GM18507 (cell line): Measurements from ENCODE around the gene CRACR2B.

Experiments used
- DNase-seq: peaks from one replicate; pipeline ENCODE4 v3.0.0; 2011; ENCODE audit warnings: low read depth; ENCODE audit not compliant: insufficient read length; ENCODE audit errors: extremely low spot score
- FAIRE-seq: peaks from 2 replicates; lab custom pipeline; 2011; peaks lifted over from hg19 to GRCh38; lab: Jason Lieb, UNC

The CRACR2B gene

GRCh38 chr11:827897-828192, at the start of gene CRACR2B:
TSS of gene CRACR2B (plus strand) at chr11:827919. CDS start at chr11:828608, 689 bp downstream.
- DNase-seq, result no peak
- no peak for FAIRE-seq

DNA sequence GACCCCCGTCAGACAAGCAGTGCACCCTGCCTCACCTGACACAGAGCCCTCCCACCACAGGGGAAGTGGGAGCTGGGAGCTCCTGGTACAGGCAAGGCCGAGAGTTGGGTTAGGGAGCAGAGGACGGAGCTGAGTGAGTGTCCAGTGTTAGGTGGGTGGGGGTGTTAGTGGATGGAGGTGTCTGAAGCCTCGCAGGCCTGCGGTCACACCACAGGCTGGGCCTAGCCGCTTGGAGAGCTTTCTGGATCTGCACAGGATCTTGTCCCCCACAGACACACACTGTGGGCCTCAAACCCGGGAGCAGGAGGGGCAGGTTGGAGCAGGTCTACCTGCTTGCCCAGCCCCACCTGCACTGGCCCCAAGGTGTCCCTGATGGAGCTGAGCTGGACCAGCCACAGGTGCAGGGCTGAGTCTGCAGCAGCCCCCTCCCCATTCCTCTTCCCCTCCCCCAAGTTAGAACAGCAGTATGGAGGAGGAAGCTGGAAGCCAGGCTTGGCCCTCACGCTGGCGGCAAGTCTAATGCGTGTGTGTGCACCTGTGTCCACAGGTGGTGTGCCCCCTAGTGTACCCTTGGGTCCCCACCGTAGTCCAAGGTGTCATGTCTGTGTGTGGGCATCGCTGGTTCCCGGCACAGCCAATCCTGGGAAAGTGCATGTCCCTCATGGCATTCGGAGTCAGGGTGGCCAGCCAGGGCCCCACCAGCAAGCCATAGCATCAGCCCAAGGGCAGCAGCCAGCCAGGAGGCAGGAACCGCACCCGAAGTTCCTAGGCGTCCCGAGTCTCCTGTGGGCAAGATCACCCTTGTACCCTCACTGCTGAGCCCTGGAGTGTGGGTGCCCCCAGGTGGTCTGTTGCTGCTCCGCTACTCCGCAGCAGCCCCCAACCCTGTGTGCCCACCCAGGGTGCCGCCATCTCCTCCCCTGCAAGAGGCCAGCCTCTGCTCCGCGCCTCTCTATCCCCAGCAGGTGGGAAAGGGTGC, 48.5 kb upstream of the CRACR2B start:
- no peak for FAIRE-seq

DNA sequence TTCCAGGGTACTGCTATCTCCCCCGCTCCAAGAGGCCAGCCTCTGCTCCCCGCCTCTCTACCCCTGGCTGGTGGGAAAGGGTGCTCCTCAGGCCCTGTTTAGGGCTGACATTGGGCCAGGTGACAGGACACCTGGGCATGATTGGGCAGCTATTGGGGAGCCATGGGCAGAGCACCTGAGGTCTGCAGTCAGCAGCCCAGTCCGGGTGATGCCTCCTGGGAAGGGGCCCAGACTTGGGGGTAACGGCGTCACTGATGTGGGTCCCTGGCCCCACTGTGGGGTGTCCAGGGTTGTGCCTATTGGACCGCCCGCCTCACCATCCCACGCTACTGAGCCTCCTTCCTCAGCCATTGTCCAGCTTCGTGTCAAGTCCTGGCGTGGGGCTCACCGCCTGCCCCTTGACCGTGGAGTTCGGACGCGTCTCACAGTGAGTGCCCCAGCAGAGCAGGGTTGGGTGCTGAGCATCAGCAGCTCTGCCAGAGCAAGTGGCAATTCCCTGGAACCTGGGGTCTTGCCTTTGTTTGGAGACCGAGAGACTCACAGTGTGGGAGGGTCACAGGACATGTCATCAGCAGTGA, 47.7 kb upstream of the CRACR2B start:
- no peak for FAIRE-seq

More for the DNA sequence above, 48.5 kb upstream of the CRACR2B start:
- DNase-seq, result no peak

GRCh38 chr11:782264-783174, 45.2 kb upstream of the CRACR2B start:
- no peak for FAIRE-seq
- DNase-seq, result no peak

More for the DNA sequence above, 47.7 kb upstream of the CRACR2B start:
- DNase-seq, result no peak

GRCh38 chr11:783581-784015, 44.1 kb upstream of the CRACR2B start:
- DNase-seq (no peak), FAIRE-seq (no peak)

GRCh38 chr11:786235-787083, 41.3 kb upstream of the CRACR2B start:
- FAIRE-seq, result no peak
- DNase-seq, result no peak

GRCh38 chr11:787084-787675, 40.5 kb upstream of the CRACR2B start:
- FAIRE-seq, result no peak
- no peak for DNase-seq

GRCh38 chr11:788009-788640, 39.6 kb upstream of the CRACR2B start:
- DNase-seq (no peak), FAIRE-seq (no peak)

- FAIRE-seq (peak; percentile 45), DNase-seq (no peak)
Observed at GRCh38 chr11:788953-789940, 38.5 kb upstream of the CRACR2B start.

- no peak for FAIRE-seq
- peak; percentile 57 for DNase-seq
Observed at GRCh38 chr11:789943-790342, 37.8 kb upstream of the CRACR2B start, which contains the start of gene CEND1. TSS of gene CEND1 (minus strand) at chr11:790090. CDS start at chr11:788576, 1,514 bp downstream.

DNA sequence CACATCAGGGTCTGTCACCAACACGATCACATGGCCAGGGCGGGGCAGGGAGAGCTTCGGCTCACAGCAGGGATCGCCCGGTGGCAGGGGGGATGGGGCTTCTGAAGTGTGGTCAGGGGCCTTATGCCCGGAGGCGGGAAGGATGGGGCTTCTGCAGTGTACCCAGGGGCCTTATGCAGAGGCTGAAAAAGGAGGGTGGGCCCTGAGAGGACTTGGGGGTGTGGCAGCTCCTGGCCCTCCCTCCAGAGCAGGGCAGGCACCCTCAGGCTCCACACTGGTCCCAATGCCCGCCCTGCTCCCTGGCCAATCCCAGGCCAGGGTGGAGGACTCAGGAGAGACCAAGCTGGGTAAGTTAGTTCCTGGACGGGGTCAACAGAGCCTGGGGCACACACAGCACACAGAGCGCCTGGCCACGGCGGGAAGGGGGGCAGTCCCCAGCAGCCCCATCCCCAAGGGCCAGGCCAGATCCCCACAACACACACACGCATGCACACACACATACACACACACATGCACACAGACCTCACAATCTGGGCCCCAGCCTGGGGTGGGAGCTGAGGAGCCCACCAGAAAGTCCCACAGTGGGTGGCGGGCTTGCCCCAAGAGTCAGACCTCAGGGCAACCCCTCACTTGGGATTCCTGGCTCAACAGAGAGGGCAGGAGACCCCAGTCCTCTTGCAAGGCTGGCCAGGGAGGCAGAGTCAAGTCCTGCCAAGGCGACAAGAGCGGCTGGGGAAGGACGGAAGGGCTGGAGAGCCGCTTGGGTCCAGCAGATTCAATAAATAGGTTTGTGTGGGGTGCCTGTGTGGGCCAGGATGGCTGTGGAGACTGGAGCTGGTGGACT, 36.8 kb upstream of the CRACR2B start:
- DNase-seq (no peak), FAIRE-seq (no peak)

- FAIRE-seq (no peak), DNase-seq (no peak)
Observed at GRCh38 chr11:791658-792534, 35.8 kb upstream of the CRACR2B start.

GRCh38 chr11:792535-792821, 35.2 kb upstream of the CRACR2B start:
- FAIRE-seq (no peak), DNase-seq (no peak)

- FAIRE-seq (no peak), DNase-seq (no peak)
Observed at GRCh38 chr11:792873-793272, 34.8 kb upstream of the CRACR2B start.

DNA sequence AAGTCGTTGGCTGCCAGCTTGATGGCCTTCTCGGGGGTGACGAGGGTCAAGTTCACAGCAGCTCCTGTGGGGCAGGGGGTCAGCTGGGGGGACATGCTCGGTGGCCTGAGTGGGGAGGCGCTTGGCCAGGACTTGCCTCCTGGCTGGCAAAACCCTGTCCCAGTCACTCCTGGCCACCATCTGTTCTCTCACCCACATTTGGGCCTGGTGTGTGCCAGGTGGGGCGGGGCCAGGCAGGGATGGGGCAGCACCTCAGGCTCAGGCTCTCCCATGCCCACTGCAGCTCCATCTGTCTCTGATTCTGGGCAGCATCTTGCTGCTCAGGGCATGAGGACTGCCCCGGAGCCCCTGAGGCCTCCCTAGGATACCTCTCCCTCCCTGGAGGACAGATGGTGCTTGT, 34.2 kb upstream of the CRACR2B start:
- DNase-seq, result no peak
- FAIRE-seq, result no peak
